Measurements from ENCODE around the gene BRD2.
"Not testable (repeated sequence)": the region's sequence is repeated elsewhere in the genome, so short reads cannot be mapped to it uniquely, and the experiment has no call there.

The BRD2 gene

GRCh38 chr6:32968093-32968866, at the start of gene BRD2:
BRD2 (plus strand) TSS chr6:32968594; CDS start chr6:32972899, 4,305 bp downstream.
- DNase-seq (ENCODE audit: low spot score), result peak; percentile 58

- DNase-seq (ENCODE audit: low spot score), result no peak
These were observed 47.7 kb upstream of the BRD2 start for GRCh38 chr6:32920715-32921114.

DNA sequence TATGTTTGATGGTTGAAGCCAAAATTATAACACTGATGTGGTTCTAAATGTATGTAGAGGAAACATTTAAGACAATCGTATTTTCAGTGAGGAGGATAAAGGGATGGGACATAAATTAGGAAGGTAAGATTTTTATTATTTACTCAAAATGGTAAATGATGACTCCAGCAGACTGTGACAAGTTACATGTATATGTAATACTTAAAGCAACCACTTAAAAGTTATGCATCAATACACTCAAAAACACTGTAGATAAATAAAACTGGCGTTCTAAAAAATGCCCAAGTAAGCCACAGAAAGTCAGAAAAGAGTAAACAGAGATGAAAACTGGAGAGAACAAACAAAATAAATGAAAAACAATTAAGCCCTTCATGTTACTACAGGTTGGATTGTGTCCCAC, 46.3 kb upstream of the BRD2 start:
- no peak for DNase-seq (ENCODE audit: low spot score)

GRCh38 chr6:32931211-32931610, 37.2 kb upstream of the BRD2 start:
- DNase-seq (ENCODE audit: low spot score), result no peak

DNA sequence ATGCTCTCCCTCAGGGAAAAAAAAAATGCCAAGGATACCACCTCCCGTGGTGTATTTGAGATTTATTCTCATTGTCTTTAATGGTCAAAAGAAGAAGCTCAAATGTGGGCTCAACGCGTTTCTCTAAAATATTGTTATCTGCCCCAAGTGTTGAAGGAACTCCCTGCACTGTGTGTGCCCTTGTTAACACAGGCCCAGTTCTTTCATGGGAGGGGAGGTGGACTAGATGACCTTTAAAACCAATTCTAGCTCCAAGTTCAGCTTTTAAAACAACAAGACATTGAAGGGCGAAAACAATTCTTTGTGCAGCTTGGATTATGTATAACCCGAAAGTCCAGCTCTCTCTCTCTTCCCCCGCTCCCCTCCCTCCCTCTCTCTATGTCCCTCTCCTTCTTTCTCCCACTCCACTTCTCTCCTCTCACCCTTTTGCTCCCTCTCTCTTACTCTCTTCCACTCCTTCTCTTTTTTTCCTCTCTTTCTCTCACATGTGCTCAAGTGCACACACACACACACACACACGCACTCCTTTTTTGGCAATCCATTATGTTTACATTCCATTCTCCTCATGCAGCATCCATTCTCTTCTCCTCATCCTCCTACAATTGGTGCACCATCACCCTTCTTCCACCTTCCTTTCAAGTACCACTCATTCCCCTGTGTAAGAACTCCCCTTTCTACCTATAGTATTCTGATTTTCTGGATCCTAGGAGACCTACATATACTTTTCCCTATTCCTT, 36.1 kb upstream of the BRD2 start:
- DNase-seq (ENCODE audit: low spot score), result no peak

DNA sequence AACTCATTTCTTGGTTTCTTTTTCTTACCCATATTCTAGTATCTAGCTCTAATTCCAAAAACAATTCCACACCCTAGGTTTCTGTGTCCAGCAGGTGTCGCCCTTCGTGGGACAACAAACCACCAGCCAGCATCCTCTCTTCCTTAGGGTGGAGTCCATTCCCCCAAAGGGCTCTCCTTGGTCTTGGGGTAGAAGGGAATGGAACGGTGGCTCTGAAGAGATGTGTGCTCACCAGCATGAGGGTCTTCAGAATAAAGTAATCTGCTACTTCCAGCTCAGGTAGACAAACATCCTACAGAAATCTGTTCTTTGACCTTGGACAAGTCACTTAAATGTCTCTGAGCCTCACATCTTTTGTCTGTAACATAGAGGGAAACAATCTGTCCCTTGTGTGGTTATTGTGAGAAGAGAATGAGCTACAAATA, 34.7 kb upstream of the BRD2 start:
- peak; percentile 25 for DNase-seq (ENCODE audit: low spot score)

GRCh38 chr6:32935551-32936238, 32.7 kb upstream of the BRD2 start:
- no peak for DNase-seq (ENCODE audit: low spot score)

DNA sequence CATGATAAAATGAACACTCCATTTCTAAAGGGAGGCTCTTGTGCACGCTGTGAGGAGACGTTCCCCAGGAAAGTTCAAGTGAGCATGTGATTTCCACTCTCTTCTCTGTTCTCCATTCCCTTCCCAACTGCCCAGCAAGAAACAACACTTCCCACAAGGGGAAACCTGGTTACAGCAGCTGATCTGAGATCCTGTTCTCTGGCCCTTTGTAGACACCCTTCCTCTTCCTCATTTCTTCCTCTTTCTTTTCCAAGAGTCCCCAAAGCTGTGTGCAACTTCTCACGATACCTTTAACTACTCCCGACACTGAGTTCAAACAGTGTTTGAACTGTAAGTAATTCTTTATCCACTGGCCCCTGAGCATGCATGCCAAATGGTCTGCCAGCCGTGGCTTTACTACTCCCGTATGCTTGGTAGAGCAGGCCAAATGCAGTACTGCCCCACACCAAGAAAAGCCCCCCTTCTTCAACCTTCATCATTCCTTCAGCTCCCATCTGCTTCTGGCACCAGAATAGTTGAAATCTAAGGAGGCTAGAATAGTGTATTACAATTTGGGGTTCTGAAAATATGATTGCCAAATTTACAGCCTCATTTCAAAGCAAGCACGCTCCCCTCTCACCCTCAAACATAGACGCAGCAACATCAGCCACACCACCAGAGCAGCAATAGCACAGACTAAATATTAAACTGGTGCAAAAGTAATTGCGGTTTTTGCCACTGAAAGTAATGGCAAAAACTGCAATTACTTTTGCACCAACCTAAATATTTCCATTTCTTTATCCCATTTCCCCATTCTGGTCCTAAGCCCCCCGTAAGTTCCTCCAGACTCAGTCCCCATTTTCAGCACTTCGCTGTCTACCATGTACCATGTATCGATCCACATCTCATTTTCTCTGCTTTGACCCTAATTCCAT, 31.9 kb upstream of the BRD2 start:
- DNase-seq (ENCODE audit: low spot score), result no peak

DNA sequence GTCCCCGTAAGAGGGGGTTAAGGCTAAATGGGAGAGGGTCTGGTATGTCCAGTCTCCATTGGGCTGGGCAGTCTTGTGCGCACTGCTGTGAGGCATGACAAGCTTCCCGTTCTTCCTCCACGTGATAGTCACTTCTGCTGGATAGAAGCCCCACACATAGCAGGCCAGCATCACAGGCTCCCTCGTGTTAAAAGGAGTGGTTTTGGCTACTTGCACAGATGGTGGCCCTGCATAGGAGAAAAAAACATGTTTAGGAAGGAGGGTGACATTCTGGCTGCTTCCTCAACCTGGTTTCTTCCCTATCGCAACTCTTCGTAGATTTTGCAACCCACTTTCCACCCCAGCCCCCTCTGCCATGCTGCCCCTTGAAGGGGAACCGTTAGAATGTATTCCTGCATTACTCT, 31.2 kb upstream of the BRD2 start:
- DNase-seq (ENCODE audit: low spot score), result no peak

GRCh38 chr6:32938494-32938893, 29.9 kb upstream of the BRD2 start:
- DNase-seq (ENCODE audit: low spot score), result no peak

GRCh38 chr6:32940656-32941213, 27.7 kb upstream of the BRD2 start, which contains the start of gene HLA-DMB:
HLA-DMB (minus strand) TSS chr6:32941028; CDS start chr6:32940807, 221 bp downstream.
- no peak for DNase-seq (ENCODE audit: low spot score)

GRCh38 chr6:32941214-32941768, 27.1 kb upstream of the BRD2 start:
- no peak for DNase-seq (ENCODE audit: low spot score)

DNA sequence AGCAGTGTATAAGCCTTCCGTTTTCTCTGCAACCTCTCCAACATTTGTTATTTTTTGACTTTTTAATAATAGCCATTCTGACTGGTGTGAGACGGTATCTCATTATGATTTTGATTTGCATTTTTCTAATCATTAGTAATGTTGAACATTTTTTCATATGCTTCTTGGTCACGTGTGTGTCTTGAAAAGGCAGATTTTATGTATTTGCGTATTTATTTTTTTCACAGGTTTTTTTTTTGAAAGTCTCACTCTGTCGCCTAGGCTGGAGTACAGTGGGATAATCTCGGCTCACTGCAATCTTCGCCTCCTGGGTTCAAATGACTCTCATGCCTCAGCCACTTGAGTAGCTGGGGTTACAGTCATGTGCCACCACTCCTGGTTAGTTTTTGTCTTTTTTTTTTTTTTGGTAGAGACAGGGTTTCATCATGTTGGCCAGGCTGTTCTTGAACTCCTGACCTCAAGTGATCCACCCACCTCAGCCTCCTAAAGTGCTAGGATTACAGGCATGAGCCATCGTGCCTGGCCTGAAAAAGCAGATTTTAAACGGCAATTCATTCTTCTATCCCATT, 25.8 kb upstream of the BRD2 start:
- DNase-seq (ENCODE audit: low spot score), result not testable (repeated sequence)

GRCh38 chr6:32943864-32944649, 24.3 kb upstream of the BRD2 start:
- no peak for DNase-seq (ENCODE audit: low spot score)

GRCh38 chr6:32945108-32945760, 23.2 kb upstream of the BRD2 start:
- DNase-seq (ENCODE audit: low spot score), result no peak

GRCh38 chr6:32945953-32946352, 22.4 kb upstream of the BRD2 start:
- DNase-seq (ENCODE audit: low spot score), result no peak

GRCh38 chr6:32946893-32947292, 21.5 kb upstream of the BRD2 start:
- DNase-seq (ENCODE audit: low spot score), result no peak

- DNase-seq (ENCODE audit: low spot score), result no peak
These were observed 20.6 kb upstream of the BRD2 start for GRCh38 chr6:32947552-32948465.

All from HuH-7.5 (cell line).